VCaP (cell line): Measurements from ENCODE around the gene GRB10.
"Not testable (repeated sequence)": the region's sequence is repeated elsewhere in the genome, so short reads cannot be mapped to it uniquely, and the experiment has no call there.

Source experiments
- H3K27ac ChIP-seq: fragments of 450-650 bp; 2 replicates; pipeline ENCODE4 v1.5.1; 2017
- TF ChIP-seq, protein P1 (sequence below): fragments of 450-650 bp; conservative IDR thresholded peaks from 2 replicates; pipeline ENCODE4 v1.5.1; 2017; ENCODE audit warnings: mild to moderate bottlenecking, moderate library complexity

GRB10 gene

DNA sequence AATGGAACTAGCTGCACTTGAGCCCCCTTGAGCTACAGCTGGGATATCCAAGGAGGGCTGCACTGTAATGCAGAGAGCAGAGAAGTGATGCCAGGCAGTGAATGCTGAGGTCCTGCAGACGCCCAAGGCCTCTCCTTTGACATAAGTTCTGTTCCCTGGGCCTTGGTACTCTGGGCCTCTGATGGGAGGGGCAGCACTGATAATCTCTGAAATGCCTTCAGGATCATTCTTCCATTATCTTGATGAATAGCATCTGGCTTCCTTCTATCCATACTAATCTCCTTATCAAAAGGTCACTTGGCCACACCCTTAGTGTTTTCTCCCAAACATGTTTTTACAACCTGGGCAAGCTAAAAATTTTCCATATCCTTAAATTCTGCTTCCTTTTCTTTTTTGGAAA lies 6.9 kb downstream of the GRB10 start:
- TF ChIP-seq, protein P1, sequence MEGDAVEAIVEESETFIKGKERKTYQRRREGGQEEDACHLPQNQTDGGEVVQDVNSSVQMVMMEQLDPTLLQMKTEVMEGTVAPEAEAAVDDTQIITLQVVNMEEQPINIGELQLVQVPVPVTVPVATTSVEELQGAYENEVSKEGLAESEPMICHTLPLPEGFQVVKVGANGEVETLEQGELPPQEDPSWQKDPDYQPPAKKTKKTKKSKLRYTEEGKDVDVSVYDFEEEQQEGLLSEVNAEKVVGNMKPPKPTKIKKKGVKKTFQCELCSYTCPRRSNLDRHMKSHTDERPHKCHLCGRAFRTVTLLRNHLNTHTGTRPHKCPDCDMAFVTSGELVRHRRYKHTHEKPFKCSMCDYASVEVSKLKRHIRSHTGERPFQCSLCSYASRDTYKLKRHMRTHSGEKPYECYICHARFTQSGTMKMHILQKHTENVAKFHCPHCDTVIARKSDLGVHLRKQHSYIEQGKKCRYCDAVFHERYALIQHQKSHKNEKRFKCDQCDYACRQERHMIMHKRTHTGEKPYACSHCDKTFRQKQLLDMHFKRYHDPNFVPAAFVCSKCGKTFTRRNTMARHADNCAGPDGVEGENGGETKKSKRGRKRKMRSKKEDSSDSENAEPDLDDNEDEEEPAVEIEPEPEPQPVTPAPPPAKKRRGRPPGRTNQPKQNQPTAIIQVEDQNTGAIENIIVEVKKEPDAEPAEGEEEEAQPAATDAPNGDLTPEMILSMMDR: no peak
- H3K27ac ChIP-seq: no peak overlapping the region

DNA sequence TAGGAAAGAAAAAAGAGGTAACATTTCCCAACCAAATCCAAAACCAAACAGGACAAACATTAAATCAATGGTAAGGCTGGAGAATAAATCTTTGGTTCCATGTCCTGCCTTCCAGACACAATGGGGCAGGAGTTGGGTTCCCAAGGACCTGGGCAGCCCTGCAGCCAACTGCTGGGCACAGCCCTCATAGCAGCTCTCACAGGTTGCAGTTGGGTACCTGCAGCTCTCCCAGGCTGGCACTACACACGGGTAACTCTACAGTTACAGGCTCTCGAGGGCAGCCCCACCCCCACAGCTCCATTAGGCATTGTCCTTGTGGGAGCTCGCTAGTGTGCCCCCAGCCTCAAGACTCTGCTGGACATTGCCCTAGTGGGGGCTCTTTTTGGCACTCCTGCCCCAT lies 7.5 kb downstream of the GRB10 start:
- TF ChIP-seq, protein P1: no peak
- H3K27ac ChIP-seq: no peak overlapping the region

DNA sequence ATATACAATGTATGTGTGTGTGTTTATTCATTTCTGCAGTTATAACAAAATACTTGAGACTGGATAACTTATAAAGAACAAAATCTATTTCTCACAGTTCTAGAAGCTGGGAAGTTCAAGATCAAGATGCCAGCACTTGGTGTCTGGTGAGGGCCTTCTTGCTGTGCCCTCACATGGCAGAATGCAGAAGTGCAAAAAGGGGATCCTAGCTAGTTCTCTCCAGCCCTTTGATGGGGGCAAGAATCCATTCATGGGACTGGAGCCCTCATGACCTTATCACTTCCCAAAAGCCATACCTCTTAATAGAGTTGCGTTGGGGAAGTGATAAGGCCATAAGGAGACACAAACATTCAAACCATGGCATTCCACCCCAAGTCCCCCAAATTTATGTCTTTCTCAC lies 8.4 kb downstream of the GRB10 start:
- TF ChIP-seq, protein P1: no peak

DNA sequence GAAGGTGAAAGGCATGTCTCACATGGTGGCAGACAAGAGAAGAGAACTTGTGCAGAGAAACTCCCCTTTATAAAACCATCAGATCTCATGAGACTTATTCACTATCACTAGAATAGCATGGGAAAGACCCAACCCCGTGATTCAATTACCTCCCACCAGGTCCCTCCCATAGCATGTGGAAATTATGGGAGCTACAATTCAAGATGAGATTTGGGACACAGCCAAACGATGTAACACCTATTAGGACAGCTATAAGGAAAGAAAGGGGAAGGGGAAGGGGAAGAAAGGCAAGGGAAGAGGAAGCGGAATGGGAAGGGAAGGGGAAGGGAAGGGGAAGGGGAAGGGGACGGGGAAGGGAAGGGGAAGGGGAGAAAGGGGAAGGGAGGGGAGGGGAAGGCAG lies 9.6 kb downstream of the GRB10 start:
- H3K27ac ChIP-seq: not testable (repeated sequence)

More for the DNA sequence above, 8.4 kb downstream of the GRB10 start:
- H3K27ac ChIP-seq: no peak overlapping the region

DNA sequence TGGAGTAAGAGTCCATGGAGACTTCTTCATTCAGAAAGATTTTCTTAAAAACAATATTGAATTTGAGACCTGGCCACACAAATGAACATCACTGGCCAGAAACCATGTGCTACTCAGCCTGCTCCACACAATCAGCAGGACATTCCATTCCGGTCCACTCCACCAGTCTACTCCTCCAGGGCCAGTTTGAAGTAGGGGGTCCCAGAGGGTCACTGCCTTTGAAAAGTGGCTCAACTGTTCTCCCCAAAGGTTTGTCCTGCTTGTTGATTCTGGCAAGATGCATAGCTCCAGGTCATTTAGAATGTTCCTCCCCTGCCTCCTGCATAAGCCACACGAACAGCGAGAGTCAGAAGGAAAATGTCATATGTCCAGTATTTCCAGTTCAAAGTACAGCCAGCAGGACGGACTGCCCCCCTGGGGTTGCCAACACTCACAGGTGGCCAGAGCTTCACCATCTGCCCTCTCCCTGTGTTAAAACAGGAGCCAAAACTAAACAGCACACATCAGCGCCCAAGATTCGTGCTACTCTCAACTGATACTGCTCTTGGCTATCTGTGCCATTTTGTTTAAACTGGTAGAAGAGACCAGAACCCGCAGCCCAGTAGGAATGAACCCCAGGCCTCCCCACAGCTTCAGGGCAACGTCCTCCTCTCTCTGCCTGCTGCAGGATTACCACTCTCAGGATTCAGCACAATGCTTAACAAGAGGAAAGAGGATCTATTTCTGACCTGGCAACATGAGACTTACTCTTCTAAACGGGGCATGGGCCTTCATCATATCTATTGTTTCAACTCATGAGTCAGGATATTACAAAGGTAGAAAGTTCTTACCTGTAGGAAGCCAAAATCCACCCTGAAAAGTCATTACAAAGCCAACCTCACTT lies 11.3 kb downstream of the GRB10 start:
- no peak overlapping the region for H3K27ac ChIP-seq
- TF ChIP-seq, protein P1: no peak

DNA sequence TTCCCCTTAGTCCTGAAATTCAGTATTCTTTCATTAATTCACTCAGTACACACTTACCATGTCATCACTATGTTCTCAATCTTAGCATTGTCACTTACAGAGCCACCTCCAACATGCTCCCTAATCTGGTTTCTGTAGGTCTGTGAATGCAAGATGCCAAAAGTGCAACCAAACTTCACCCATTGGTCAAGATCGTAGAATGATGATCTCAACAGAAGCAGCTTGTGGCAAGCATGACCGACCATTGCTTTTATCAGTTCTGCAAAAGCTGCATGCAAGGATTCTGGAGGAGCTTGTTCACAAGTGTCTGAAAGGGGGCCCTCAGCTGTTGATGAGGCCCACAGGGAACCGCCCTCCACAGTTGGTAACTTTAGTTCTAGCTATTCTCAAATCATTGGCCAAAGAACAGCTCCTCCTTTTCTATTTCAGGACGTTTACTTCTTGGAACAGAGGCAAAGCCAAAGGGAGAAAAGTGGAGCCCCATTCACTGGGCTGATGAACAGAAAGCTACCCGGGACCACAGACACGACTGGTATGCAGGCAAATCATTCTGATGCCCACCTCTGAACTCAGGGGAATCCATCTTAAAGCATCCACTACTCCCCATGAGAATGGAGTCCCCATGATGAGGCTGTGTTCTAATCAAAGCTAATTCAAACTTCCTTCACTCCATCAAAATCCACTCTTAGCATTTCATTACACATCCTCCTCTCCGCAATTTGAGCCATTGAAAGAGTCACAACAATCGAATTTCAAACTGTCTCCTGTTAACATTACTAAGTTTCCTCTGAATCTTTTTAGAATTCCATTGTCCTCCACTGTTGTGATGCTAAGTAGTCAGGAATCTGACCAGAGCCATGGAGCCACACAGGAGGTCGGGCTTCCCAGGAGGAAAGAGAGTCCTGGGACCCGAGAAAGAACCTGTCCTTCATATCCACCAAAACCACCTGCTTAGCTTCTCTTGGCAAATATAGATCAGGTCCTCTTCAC lies 13.9 kb downstream of the GRB10 start:
- H3K27ac ChIP-seq: no peak overlapping the region
- TF ChIP-seq, protein P1: no peak

DNA sequence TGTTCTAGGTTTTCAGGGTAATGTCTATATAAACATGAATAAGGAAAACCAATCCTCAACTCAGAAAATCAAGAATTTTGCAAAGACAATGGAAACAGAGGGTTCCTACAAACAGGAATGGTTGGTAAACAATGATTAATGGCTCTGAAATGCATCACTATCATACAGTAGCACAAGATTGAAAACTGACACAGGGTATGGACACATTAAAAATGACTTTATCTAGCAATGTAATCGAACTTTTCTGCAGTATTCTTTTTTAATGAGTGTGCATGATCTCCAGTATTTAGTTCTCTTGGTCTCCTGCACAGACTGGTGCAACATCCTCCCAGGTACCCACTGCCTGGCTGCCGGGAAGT lies 15.9 kb downstream of the GRB10 start:
- TF ChIP-seq, protein P1: no peak
- H3K27ac ChIP-seq: no peak overlapping the region; the same call in 1 of the 2 replicates
